Measurements from ENCODE around the gene SSRP1.

DNA sequence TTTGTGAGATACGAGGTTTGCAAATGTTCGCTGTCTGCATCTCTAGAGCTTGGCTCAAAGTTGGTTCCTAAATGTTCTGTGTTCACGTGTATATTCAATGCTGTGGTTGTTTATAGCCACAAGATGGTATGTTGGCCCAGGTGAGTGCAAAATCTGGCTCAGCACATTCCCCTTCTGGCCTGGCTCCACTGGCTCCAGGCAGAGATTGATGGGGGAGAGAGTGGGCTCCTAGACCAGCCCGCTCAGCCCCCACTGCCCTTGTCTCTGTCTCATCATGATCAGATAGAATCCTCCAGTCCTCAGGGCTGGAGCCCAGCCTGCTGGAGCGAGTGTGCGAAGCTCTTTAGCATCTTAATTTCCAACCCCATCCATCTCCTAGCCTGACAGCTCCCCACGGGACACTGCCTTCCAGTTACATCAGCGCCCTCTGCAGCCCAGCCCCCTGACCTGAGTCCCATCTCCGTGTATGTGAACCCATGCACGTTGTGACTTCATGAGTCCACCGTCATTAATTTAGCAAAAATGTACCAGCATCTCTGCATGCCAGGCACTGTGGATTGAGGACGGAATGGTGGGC, 4.4 kb upstream of the SSRP1 start:
- TF ChIP-seq POLR2A (IDR thresholded peaks at IDR 0.05; ENCODE audit: low read length), result no peak
- TF ChIP-seq, protein P1, sequence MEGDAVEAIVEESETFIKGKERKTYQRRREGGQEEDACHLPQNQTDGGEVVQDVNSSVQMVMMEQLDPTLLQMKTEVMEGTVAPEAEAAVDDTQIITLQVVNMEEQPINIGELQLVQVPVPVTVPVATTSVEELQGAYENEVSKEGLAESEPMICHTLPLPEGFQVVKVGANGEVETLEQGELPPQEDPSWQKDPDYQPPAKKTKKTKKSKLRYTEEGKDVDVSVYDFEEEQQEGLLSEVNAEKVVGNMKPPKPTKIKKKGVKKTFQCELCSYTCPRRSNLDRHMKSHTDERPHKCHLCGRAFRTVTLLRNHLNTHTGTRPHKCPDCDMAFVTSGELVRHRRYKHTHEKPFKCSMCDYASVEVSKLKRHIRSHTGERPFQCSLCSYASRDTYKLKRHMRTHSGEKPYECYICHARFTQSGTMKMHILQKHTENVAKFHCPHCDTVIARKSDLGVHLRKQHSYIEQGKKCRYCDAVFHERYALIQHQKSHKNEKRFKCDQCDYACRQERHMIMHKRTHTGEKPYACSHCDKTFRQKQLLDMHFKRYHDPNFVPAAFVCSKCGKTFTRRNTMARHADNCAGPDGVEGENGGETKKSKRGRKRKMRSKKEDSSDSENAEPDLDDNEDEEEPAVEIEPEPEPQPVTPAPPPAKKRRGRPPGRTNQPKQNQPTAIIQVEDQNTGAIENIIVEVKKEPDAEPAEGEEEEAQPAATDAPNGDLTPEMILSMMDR (IDR thresholded peaks at IDR 0.05), result no peak
- no peak for TF ChIP-seq MAZ (IDR thresholded peaks at IDR 0.05; ENCODE audit: borderline replicate concordance, low read depth, low read length)
- no peak for TF ChIP-seq EP300 (IDR thresholded peaks at IDR 0.05)
- no peak for TF ChIP-seq CBX2 (IDR thresholded peaks at IDR 0.05; ENCODE audit: borderline replicate concordance, low read depth)
- TF ChIP-seq CEBPB (IDR thresholded peaks at IDR 0.05), result no peak
- TF ChIP-seq, protein P2, sequence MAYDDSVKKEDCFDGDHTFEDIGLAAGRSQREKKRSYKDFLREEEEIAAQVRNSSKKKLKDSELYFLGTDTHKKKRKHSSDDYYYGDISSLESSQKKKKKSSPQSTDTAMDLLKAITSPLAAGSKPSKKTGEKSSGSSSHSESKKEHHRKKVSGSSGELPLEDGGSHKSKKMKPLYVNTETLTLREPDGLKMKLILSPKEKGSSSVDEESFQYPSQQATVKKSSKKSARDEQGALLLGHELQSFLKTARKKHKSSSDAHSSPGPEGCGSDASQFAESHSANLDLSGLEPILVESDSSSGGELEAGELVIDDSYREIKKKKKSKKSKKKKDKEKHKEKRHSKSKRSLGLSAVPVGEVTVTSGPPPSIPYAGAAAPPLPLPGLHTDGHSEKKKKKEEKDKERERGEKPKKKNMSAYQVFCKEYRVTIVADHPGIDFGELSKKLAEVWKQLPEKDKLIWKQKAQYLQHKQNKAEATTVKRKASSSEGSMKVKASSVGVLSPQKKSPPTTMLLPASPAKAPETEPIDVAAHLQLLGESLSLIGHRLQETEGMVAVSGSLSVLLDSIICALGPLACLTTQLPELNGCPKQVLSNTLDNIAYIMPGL (CRISPR knock-in tag; IDR thresholded peaks at IDR 0.05; ENCODE audit: borderline replicate concordance), result no peak
- no peak for TF ChIP-seq POLR2AphosphoS2 (conservative IDR thresholded peaks at IDR 0.05; ENCODE audit: low read length)
- no peak for TF ChIP-seq HOXA7 (CRISPR knock-in tag; IDR thresholded peaks at IDR 0.05)
- no peak for TF ChIP-seq PHF8 (IDR thresholded peaks at IDR 0.05; ENCODE audit: borderline replicate concordance, low read depth)
- TF ChIP-seq RAD21 (conservative IDR thresholded peaks at IDR 0.05 in 1 of 2, IDR thresholded peaks at IDR 0.05 in 1 of 2), result peak in 1 of 2 experiments; percentile 34; a peak in 2 of 5 replicates
- TF ChIP-seq SMC3 (IDR thresholded peaks at IDR 0.05), result no peak

All from A549 (cell line).